Astrocyte of the spinal cord (primary cell): ENCODE data around the gene NDUFS4.

Source experiments
- DNase-seq: peaks from one replicate; pipeline ENCODE4 v3.0.0; 2011; ENCODE audit warnings: low read depth, low spot score
- H3K4me3 ChIP-seq: 2 replicates; pipeline ENCODE4 v1.5.1; 2011; ENCODE audit warnings: low read depth, mild to moderate bottlenecking, low read length, moderate library complexity
- in situ Hi-C: cut with HindIII; loops from 2 replicates; pipeline ENCODE4 v1.10.0; 2017; ENCODE audit warnings: low sequenced_read_pairs
- TF ChIP-seq, protein P1 (sequence below): IDR thresholded peaks from 2 replicates; pipeline ENCODE4 v1.5.1; 2012; ENCODE audit warnings: low read depth, mild to moderate bottlenecking, low read length, inconsistent platforms

Gene NDUFS4

DNA sequence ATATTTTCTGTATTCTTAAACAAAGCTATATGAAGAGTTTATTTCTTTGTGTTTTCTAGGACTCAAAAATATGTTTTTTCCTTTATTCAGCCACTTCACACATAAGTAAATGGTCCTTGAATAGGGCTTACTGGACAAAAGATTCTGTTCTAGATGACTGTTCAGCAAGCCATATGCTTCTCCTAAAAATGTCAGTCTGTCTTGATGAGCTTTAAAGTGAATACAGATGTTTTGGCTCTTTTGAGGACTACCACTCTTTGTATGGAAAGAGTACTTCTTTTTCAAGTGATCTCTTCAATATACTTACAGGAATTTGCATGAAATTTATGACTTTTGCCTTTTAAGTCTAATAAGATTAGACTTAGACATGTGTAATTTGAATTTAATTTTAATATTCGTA is 8.4 kb downstream of the NDUFS4 start:
- in situ Hi-C loops = no loop called here

DNA sequence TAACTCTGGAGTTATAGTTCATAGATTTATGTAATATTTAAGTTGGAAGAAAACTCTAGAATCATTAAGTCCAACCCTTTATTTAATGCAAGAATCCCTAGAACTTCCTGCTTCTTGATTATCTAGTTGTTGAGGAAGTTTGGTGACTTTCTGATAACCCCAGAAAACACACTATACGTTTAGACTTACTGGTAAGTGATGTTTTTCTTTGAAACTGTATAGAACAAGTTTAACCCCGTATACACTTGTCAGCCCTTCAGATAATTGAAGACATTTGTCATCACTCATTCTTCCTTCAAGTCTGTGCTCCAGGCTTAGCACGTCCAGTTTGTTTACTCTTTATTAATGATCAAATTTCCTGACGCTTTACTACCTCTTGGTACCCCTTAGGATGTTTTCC is 9.0 kb downstream of the NDUFS4 start:
- in situ Hi-C loops = no loop called here
- DNase-seq = no peak
- TF ChIP-seq, protein P1, sequence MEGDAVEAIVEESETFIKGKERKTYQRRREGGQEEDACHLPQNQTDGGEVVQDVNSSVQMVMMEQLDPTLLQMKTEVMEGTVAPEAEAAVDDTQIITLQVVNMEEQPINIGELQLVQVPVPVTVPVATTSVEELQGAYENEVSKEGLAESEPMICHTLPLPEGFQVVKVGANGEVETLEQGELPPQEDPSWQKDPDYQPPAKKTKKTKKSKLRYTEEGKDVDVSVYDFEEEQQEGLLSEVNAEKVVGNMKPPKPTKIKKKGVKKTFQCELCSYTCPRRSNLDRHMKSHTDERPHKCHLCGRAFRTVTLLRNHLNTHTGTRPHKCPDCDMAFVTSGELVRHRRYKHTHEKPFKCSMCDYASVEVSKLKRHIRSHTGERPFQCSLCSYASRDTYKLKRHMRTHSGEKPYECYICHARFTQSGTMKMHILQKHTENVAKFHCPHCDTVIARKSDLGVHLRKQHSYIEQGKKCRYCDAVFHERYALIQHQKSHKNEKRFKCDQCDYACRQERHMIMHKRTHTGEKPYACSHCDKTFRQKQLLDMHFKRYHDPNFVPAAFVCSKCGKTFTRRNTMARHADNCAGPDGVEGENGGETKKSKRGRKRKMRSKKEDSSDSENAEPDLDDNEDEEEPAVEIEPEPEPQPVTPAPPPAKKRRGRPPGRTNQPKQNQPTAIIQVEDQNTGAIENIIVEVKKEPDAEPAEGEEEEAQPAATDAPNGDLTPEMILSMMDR = no peak
- H3K4me3 ChIP-seq = no peak overlapping the region

More for the DNA sequence above, 8.4 kb downstream of the NDUFS4 start:
- TF ChIP-seq, protein P1 = no peak
- no peak overlapping the region for H3K4me3 ChIP-seq
- DNase-seq = peak; percentile 7

DNA sequence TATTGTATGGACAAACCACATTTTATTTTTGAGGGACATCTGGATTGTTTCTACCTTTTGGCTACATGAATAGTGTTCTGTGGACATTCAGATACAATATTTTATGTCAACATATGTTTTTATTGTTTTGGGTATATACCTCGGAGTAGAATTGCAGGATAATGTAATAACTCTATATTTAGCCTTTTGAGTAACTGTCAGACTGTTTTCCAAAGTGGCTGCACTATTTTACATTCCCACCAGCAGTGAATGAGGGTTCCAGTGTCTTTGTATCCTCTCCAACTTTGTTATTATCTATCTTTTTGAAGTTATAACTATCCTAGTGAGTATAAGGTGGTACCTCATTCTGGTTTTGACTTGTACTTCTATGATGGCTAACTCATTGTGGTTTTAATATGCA is 11.0 kb downstream of the NDUFS4 start:
- TF ChIP-seq, protein P1 = no peak
- in situ Hi-C loops = no loop called here
- no peak overlapping the region for H3K4me3 ChIP-seq
- no peak for DNase-seq

DNA sequence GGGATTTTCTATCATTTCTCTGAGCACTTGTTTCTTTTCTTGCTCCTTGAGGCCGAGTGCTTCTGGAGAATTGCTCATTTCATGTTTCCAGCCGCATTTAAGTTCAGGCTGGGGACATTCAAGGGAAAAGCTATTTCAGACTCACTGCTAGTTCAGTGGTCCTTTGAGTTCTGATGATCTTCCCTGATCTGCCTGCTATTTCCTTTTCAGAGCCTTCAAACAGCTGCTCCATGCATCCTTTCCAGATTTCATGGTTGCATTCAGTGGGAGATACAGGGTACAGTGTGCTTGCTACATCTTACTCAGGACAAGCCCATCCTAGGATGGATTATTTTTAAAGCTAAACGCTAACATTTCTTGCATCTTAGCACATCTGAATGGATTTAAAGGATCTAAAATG is 14.7 kb downstream of the NDUFS4 start:
- in situ Hi-C loops = no loop called here
- H3K4me3 ChIP-seq = no peak overlapping the region
- DNase-seq = no peak
- TF ChIP-seq, protein P1 = no peak

DNA sequence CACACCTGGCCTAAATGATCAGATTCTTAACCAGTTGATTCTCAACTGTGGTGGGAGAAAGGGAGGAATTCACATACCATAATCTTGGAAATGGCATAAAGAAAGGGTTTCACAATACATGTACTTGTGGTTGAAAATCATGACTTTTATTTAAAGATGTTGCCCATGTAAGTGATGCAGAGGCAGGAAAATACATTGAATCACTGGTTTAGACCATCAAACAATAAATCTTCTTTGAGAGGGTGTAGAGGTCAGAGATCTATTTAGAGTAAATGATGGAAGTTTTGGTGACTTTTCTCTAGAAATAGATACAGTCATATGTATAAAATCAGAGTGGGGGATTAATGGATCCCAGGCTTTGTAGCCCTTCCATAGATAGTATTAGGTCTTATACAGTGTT is 15.4 kb downstream of the NDUFS4 start:
- DNase-seq = no peak
- in situ Hi-C loops = no loop called here
- H3K4me3 ChIP-seq = no peak overlapping the region
- TF ChIP-seq, protein P1 = no peak

DNA sequence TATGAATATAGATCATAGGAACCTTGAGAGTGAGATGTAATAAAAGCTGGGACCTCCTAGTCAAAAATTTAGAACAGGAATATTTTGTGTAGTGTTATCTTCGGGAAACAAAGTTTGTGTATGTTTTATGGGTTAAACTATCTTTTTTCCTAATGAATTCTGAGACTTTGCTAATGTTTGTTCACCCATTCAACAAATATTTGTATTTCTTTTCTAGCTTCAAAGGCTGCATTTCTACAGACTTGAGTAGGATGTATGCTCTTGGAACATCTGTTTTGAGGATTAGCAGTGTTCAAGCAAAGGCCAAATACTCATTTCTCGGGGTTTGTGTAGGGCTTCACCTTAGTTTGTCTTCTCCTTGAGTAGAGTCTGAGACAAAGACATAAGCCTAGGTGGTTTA is 16.2 kb downstream of the NDUFS4 start:
- no peak overlapping the region for H3K4me3 ChIP-seq
- in situ Hi-C loops = no loop called here
- no peak for DNase-seq
- TF ChIP-seq, protein P1 = no peak

DNA sequence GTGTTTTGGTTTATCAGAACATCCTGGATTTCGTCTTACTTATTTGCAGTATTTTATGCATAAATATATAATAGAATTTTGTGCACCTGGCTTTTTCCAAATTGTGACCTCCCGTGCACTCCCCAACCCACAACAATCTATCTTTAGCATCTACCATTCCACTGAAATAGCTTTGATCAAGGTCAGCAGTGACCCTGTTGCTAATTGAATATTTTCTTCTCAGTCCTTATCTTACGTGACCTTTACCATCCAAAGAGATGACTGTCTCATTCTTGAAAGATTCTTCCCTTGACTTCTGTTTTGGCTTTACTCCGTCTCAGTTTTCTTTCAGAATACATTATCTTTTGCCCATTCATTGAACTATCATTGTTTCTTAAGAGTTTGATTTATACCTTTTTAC is 18.4 kb downstream of the NDUFS4 start:
- TF ChIP-seq, protein P1 = no peak
- H3K4me3 ChIP-seq = no peak overlapping the region
- no peak for DNase-seq
- in situ Hi-C loops = no loop called here
